GM12872 (cell line): Measurements from ENCODE around the gene MSX2.

Source experiments
- TF ChIP-seq, protein P1 (sequence below): IDR thresholded peaks from 3 replicates; pipeline ENCODE4 v1.5.1; 2011; ENCODE audit warnings: low read depth, mild to moderate bottlenecking, low read length, moderate library complexity; ENCODE audit not compliant: insufficient read depth

MSX2 gene

GRCh38 chr5:174724484-174725260 is at the start of gene MSX2:
Gene MSX2, plus strand, starts transcription at chr5:174724582. Its CDS starts 78 bp downstream, at chr5:174724660.
- TF ChIP-seq, protein P1, sequence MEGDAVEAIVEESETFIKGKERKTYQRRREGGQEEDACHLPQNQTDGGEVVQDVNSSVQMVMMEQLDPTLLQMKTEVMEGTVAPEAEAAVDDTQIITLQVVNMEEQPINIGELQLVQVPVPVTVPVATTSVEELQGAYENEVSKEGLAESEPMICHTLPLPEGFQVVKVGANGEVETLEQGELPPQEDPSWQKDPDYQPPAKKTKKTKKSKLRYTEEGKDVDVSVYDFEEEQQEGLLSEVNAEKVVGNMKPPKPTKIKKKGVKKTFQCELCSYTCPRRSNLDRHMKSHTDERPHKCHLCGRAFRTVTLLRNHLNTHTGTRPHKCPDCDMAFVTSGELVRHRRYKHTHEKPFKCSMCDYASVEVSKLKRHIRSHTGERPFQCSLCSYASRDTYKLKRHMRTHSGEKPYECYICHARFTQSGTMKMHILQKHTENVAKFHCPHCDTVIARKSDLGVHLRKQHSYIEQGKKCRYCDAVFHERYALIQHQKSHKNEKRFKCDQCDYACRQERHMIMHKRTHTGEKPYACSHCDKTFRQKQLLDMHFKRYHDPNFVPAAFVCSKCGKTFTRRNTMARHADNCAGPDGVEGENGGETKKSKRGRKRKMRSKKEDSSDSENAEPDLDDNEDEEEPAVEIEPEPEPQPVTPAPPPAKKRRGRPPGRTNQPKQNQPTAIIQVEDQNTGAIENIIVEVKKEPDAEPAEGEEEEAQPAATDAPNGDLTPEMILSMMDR, result no peak

- TF ChIP-seq, protein P1, result no peak
Measured at GRCh38 chr5:174675110-174675509, 49.3 kb upstream of the MSX2 start.

- TF ChIP-seq, protein P1, result no peak
Measured at GRCh38 chr5:174675916-174676315, 48.5 kb upstream of the MSX2 start.

GRCh38 chr5:174678107-174678506 is 46.3 kb upstream of the MSX2 start:
- TF ChIP-seq, protein P1, result no peak

- TF ChIP-seq, protein P1, result no peak
Measured at GRCh38 chr5:174680901-174681565, 43.3 kb upstream of the MSX2 start.

DNA sequence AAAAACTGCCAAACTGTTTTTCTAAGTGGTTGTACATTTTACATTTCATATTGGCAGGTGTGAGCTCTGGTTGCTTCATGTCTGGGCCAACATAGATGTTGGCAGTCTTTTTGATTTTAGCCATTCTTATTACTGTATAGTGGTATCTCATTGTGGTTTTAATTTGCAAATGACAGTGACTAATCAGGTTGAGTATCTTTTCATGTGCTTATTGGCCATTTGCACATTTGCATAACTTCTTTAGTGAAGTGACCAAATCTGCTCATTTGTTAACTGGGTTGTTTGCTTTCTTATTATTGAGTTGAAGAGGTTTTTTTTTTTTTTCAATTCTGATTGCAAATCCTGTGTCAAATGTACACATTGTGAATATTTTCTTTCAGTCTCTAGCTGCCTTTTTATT is 36.9 kb upstream of the MSX2 start:
- TF ChIP-seq, protein P1, result no peak

DNA sequence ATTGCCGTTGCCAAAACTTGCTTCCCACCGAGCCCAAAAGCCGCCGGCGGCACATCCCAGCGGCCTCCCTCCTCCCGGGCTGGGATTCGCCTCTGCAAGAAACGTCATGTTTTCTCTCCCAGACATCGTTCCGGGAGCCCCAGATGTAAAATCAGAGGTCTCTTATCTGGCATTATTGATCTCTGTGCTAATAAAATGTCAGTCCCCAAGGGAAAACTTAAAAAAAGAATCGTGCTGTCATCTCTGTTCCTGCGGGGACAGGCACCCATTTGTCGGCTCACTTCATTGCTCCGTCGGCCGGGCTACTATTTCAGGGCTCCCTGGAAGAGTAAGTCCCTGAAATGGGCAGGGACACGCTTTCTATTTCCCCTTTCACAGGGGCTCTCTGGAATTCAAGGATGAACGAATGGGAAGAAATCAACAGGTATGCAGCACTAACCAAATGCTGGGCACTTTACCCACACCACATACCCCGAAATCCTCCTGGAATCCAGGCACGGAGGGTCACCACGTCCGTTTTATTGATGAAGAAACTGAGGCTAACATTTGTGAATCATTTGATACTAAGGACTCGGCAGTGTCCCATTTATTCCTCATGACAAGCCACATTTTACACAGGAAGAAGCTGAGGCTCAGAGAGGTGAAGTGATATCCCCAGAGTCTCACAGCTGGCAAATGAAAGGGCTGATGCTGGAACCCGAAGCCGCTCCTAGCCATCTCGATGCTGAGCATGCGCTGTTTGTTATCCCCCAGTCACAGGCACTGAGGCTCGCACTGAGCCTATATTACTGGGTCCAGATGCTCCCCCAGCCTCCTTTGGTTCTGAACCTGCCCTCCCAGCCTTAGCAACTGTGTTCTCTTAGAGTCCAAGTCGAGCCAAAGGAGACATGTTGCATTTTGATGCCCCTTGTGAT is 35.7 kb upstream of the MSX2 start:
- TF ChIP-seq, protein P1, result no peak
